ENCODE data around the gene ARSI.

ARSI gene

DNA sequence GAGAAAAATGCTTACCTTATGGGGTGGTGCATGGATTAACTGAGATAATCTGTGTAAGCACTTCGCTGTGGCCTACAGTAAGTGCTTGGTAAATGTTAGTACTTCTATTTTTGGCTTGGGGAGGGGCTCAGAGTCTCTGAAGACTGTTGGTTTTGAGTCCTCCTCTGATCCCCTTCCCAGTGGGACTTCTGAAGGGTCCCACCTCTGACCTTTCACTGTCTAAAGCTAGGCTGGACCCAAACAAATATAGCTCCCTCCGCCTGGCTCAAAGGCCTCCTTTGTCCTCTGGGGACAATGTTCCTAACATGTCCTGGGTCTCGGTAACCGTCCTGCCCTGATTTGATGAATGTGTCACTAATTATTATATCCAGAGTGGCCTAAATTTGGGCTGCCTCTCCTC is 47.9 kb downstream of the ARSI start:
- 87% methylated on average over 4 of the region's 4 CpGs for WGBS
- Histone ChIP-seq H3K18ac (ENCODE audit: low read depth in 1 of 2, low read length in 2 of 2) (no peak overlapping the region), H2BK5ac (ENCODE audit: low read depth, low read length, poor library complexity, severe bottlenecking) (no peak overlapping the region), H4K91ac (ENCODE audit: low read length) (no peak overlapping the region), H3K9ac (ENCODE audit: low read length) (no peak overlapping the region), H2BK15ac (ENCODE audit: low read depth, poor library complexity, severe bottlenecking) (no peak overlapping the region), H3K27me3 (ENCODE audit: control insufficient read depth in 1 of 2, insufficient read depth in 1 of 2, low read length in 2 of 2) (no peaks in the 10 kb centered on the region), H4K8ac (ENCODE audit: low read length) (no peak overlapping the region), H3K14ac (ENCODE audit: low read length in 2 of 2) (no peak overlapping the region), H3K4me3 (ENCODE audit: insufficient read depth in 1 of 2, low read depth in 1 of 2, low read length in 2 of 2) (no peak overlapping the region), H3K23ac (ENCODE audit: low read length in 2 of 2) (no peak overlapping the region), H3K4ac (ENCODE audit: low read depth in 1 of 2, low read length in 2 of 2) (no peak overlapping the region), H3K79me1 (replicated peaks; ENCODE audit: low read length, poor library complexity, severe bottlenecking) (no peaks in the 10 kb centered on the region), H2AK5ac (ENCODE audit: low read length, severe bottlenecking) (no peak overlapping the region), H2AFZ (ENCODE audit: low read depth, low read length) (no peak overlapping the region), H3K36me3 (ENCODE audit: control insufficient read depth in 1 of 2, insufficient read depth in 2 of 2, low read depth in 1 of 2, low read length in 2 of 2) (peaks cover 0 to 8% of the 10 kb centered on the region in 2 experiments), H3K27ac (ENCODE audit: low read length, poor library complexity, severe bottlenecking) (no peak overlapping the region), H2BK12ac (ENCODE audit: low read length in 2 of 2) (no peak overlapping the region), H3K4me2 (ENCODE audit: low read length, poor library complexity, severe bottlenecking) (no peak overlapping the region), H2BK120ac (ENCODE audit: low read depth, low read length) (no peak overlapping the region), H3K9me3 (ENCODE audit: control insufficient read depth, low read length) (no peaks in the 10 kb centered on the region), H3K4me1 (ENCODE audit: control insufficient read depth, insufficient read depth, low read depth, low read length) (peaks cover 9% of the 10 kb centered on the region)
- DNase-seq = no peak

DNA sequence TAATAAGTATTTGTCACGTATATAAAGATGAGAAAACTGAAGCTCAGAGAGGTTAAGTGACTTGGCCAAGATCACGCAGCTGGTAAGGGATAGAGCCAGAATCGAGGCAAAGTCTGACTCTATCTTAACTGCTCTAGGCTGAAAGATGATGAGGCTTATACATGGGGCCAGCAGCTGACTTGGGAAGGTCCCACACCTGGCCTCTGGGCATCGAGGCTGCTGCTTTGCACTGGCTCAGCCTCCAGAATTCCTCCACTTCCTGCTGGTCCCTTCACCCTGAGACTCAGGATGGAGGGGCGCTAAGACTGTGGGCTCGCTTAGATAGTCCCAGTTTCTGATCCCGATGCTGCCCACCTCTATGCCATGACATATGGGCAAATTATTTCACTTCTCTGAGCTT is 48.3 kb downstream of the ARSI start:
- Histone ChIP-seq H3K9me3 (ENCODE audit: control insufficient read depth, low read length) (no peaks in the 10 kb centered on the region), H3K27ac (ENCODE audit: low read length, poor library complexity, severe bottlenecking) (no peak overlapping the region), H2BK5ac (ENCODE audit: low read depth, low read length, poor library complexity, severe bottlenecking) (no peak overlapping the region), H2AFZ (ENCODE audit: low read depth, low read length) (no peak overlapping the region), H4K91ac (ENCODE audit: low read length) (no peak overlapping the region), H3K4me1 (ENCODE audit: control insufficient read depth, insufficient read depth, low read depth, low read length) (peaks cover 9% of the 10 kb centered on the region), H2BK120ac (ENCODE audit: low read depth, low read length) (no peak overlapping the region), H3K4me3 (ENCODE audit: insufficient read depth in 1 of 2, low read depth in 1 of 2, low read length in 2 of 2) (no peak overlapping the region), H3K27me3 (ENCODE audit: control insufficient read depth in 1 of 2, insufficient read depth in 1 of 2, low read length in 2 of 2) (no peaks in the 10 kb centered on the region), H3K9ac (ENCODE audit: low read length) (no peak overlapping the region), H3K4me2 (ENCODE audit: low read length, poor library complexity, severe bottlenecking) (no peak overlapping the region), H2AK5ac (ENCODE audit: low read length, severe bottlenecking) (no peak overlapping the region), H3K4ac (ENCODE audit: low read depth in 1 of 2, low read length in 2 of 2) (peak overlapping the region in 1 of 2 experiments; percentile 31), H3K18ac (ENCODE audit: low read depth in 1 of 2, low read length in 2 of 2) (no peak overlapping the region), H3K36me3 (ENCODE audit: control insufficient read depth in 1 of 2, insufficient read depth in 2 of 2, low read depth in 1 of 2, low read length in 2 of 2) (peaks cover 0 to 9% of the 10 kb centered on the region in 2 experiments), H3K14ac (ENCODE audit: low read length in 2 of 2) (no peak overlapping the region), H3K23ac (ENCODE audit: low read length in 2 of 2) (no peak overlapping the region), H4K8ac (ENCODE audit: low read length) (no peak overlapping the region), H2BK15ac (ENCODE audit: low read depth, poor library complexity, severe bottlenecking) (no peak overlapping the region), H2BK12ac (ENCODE audit: low read length in 2 of 2) (no peak overlapping the region), H3K79me1 (replicated peaks; ENCODE audit: low read length, poor library complexity, severe bottlenecking) (no peaks in the 10 kb centered on the region)
- no peak for DNase-seq
- WGBS = 90% methylated on average over 7 of the region's 7 CpGs

DNA sequence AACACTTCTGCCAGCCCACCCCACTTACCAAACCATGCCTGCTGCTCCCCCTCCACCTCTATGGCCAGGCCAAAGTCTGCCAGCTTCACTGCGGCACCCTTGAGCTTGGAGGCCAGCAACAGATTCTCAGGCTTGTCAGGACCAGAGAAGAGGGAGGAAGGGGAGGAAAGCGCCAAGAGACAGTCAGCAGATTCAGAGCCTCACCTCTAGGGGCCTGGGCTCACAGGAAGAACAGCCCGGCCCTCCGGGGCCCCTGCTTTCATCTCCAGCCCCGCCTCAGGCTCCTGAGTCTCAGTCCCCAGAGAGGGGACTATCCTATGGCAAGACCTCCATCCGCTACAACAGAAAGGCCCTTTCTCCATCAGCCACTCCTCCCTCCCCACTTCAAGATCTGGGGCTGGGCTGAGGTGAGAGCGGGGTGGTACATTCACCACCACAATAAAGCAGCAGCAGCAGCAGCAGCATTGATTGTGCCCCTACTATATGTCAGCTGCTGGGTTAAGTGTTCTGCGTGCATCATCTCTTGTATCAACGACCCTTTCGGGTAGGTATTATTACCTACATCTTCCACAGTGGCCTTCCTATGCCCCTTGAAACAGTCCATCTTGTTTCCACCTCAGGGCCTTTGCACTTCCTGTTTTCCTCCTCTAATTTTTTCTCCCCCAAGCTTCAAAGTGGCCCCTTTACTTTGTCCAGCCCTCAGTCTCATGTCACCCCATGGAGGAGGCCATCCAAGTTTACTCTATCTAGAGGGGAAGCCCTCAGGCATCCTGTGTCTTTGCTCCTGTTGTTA is 49.1 kb downstream of the ARSI start:
- DNase-seq = no peak

DNA sequence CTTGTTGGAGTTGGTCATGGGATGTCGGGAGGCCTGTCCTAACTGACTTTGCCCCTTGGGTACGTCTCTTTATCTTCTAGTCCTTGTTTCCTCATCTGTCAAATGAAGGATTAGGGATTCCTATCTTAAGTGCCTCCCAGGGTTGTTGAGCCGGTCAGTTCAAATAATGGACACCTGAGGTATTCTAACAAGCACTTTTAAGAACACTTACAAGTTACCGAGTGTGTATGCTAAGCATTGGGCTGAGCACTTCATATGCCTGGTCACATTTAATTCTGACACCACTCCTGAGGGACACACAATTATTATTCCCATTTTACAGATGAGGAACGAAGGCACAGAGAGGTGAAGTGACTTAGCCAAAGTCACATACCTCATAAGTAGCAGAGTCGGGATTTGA is 50.2 kb downstream of the ARSI start:
- H3K9me3 ChIP-seq (ENCODE audit: control insufficient read depth, low read length) = no peaks in the 10 kb centered on the region
- no peak overlapping the region for H2AFZ ChIP-seq (ENCODE audit: low read depth, low read length)
- H3K27ac ChIP-seq (ENCODE audit: low read length, poor library complexity, severe bottlenecking) = no peak overlapping the region
- no peak overlapping the region for H2BK12ac ChIP-seq (ENCODE audit: low read length in 2 of 2)
- peaks cover 0 to 20% of the 10 kb centered on the region in 2 experiments for H3K36me3 ChIP-seq (ENCODE audit: control insufficient read depth in 1 of 2, insufficient read depth in 2 of 2, low read depth in 1 of 2, low read length in 2 of 2)
- H3K4ac ChIP-seq (ENCODE audit: low read depth in 1 of 2, low read length in 2 of 2) = no peak overlapping the region
- no peak overlapping the region for H2BK15ac ChIP-seq (ENCODE audit: low read depth, poor library complexity, severe bottlenecking)
- no peaks in the 10 kb centered on the region for H3K79me1 ChIP-seq (replicated peaks; ENCODE audit: low read length, poor library complexity, severe bottlenecking)
- no peak overlapping the region for H3K9ac ChIP-seq (ENCODE audit: low read length)
- no peak overlapping the region for H3K23ac ChIP-seq (ENCODE audit: low read length in 2 of 2)
- H2BK120ac ChIP-seq (ENCODE audit: low read depth, low read length) = no peak overlapping the region
- no peak for DNase-seq
- H3K4me1 ChIP-seq (ENCODE audit: control insufficient read depth, insufficient read depth, low read depth, low read length) = peaks cover 5% of the 10 kb centered on the region
- H4K91ac ChIP-seq (ENCODE audit: low read length) = no peak overlapping the region
- no peak overlapping the region for H3K4me3 ChIP-seq (ENCODE audit: insufficient read depth in 1 of 2, low read depth in 1 of 2, low read length in 2 of 2)
- H3K4me2 ChIP-seq (ENCODE audit: low read length, poor library complexity, severe bottlenecking) = no peak overlapping the region
- whole genome bisulfite sequencing = 92% methylated on average over 6 of the region's 6 CpGs
- H3K18ac ChIP-seq (ENCODE audit: low read depth in 1 of 2, low read length in 2 of 2) = peak overlapping the region in 1 of 2 experiments; percentile 48
- H2BK5ac ChIP-seq (ENCODE audit: low read depth, low read length, poor library complexity, severe bottlenecking) = no peak overlapping the region
- H4K8ac ChIP-seq (ENCODE audit: low read length) = no peak overlapping the region
- no peak overlapping the region for H2AK5ac ChIP-seq (ENCODE audit: low read length, severe bottlenecking)
- H3K27me3 ChIP-seq (ENCODE audit: control insufficient read depth in 1 of 2, insufficient read depth in 1 of 2, low read length in 2 of 2) = no peaks in the 10 kb centered on the region
- no peak overlapping the region for H3K14ac ChIP-seq (ENCODE audit: low read length in 2 of 2)

More for the DNA sequence above, 49.1 kb downstream of the ARSI start:
- Histone ChIP-seq H3K9me3 (ENCODE audit: control insufficient read depth, low read length) (no peaks in the 10 kb centered on the region), H4K91ac (ENCODE audit: low read length) (no peak overlapping the region), H2BK15ac (ENCODE audit: low read depth, poor library complexity, severe bottlenecking) (no peak overlapping the region), H4K8ac (ENCODE audit: low read length) (no peak overlapping the region), H2BK12ac (ENCODE audit: low read length in 2 of 2) (no peak overlapping the region), H3K4ac (ENCODE audit: low read depth in 1 of 2, low read length in 2 of 2) (no peak overlapping the region), H3K23ac (ENCODE audit: low read length in 2 of 2) (no peak overlapping the region), H2BK5ac (ENCODE audit: low read depth, low read length, poor library complexity, severe bottlenecking) (no peak overlapping the region), H3K18ac (ENCODE audit: low read depth in 1 of 2, low read length in 2 of 2) (no peak overlapping the region), H2AFZ (ENCODE audit: low read depth, low read length) (no peak overlapping the region), H3K27ac (ENCODE audit: low read length, poor library complexity, severe bottlenecking) (no peak overlapping the region), H2AK5ac (ENCODE audit: low read length, severe bottlenecking) (no peak overlapping the region), H3K4me1 (ENCODE audit: control insufficient read depth, insufficient read depth, low read depth, low read length) (peaks cover 9% of the 10 kb centered on the region), H3K79me1 (replicated peaks; ENCODE audit: low read length, poor library complexity, severe bottlenecking) (no peaks in the 10 kb centered on the region), H3K9ac (ENCODE audit: low read length) (no peak overlapping the region), H3K36me3 (ENCODE audit: control insufficient read depth in 1 of 2, insufficient read depth in 2 of 2, low read depth in 1 of 2, low read length in 2 of 2) (peaks cover 0 to 15% of the 10 kb centered on the region in 2 experiments), H2BK120ac (ENCODE audit: low read depth, low read length) (no peak overlapping the region), H3K27me3 (ENCODE audit: control insufficient read depth in 1 of 2, insufficient read depth in 1 of 2, low read length in 2 of 2) (no peaks in the 10 kb centered on the region), H3K14ac (ENCODE audit: low read length in 2 of 2) (no peak overlapping the region), H3K4me3 (ENCODE audit: insufficient read depth in 1 of 2, low read depth in 1 of 2, low read length in 2 of 2) (no peak overlapping the region), H3K4me2 (ENCODE audit: low read length, poor library complexity, severe bottlenecking) (no peak overlapping the region)
- WGBS = 70% methylated on average over 10 of the region's 10 CpGs
